Prostate gland (tissue), 2 donors: Measurements from ENCODE around the gene SUCNR1.

Experiments
- POLR2AphosphoS5 ChIP-seq: sonication (generic); formaldehyde crosslinking; IDR thresholded peaks from one replicate; pipeline ENCODE4 v1.6.1; 2017; ENCODE audit warnings: antibody characterized with exemption
- TF ChIP-seq, protein P1 (sequence below), 4 experiments: fragments of 200-600 bp in 2 of 4; fragments of 450-650 bp in 2 of 4; sonication (generic) in 2 of 4; IDR thresholded peaks; 1 replicate in 3 of 4; 2 replicates in 1 of 4; pipeline ENCODE4 v1.5.1; 2016 to 2019; ENCODE audit warnings: antibody characterized with exemption in 4 of 4, mild to moderate bottlenecking in 2 of 4, moderate library complexity in 2 of 4

GRCh38 chr3:151894219-151894618 lies 20.8 kb downstream of the SUCNR1 start:
- TF ChIP-seq, protein P1, sequence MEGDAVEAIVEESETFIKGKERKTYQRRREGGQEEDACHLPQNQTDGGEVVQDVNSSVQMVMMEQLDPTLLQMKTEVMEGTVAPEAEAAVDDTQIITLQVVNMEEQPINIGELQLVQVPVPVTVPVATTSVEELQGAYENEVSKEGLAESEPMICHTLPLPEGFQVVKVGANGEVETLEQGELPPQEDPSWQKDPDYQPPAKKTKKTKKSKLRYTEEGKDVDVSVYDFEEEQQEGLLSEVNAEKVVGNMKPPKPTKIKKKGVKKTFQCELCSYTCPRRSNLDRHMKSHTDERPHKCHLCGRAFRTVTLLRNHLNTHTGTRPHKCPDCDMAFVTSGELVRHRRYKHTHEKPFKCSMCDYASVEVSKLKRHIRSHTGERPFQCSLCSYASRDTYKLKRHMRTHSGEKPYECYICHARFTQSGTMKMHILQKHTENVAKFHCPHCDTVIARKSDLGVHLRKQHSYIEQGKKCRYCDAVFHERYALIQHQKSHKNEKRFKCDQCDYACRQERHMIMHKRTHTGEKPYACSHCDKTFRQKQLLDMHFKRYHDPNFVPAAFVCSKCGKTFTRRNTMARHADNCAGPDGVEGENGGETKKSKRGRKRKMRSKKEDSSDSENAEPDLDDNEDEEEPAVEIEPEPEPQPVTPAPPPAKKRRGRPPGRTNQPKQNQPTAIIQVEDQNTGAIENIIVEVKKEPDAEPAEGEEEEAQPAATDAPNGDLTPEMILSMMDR (IDR thresholded peaks at IDR 0.05): no peak
- TF ChIP-seq POLR2AphosphoS5: no peak
